ENCODE data around the gene ARF4. TPM values are rescaled to one million over a fixed set of nuclear protein-coding genes. Genes with fewer than 3 reads are reported as not detected.

ARF4 gene
- total RNA-seq, 2 experiments from 2014 or later = 64.9 to 68.9 TPM

DNA sequence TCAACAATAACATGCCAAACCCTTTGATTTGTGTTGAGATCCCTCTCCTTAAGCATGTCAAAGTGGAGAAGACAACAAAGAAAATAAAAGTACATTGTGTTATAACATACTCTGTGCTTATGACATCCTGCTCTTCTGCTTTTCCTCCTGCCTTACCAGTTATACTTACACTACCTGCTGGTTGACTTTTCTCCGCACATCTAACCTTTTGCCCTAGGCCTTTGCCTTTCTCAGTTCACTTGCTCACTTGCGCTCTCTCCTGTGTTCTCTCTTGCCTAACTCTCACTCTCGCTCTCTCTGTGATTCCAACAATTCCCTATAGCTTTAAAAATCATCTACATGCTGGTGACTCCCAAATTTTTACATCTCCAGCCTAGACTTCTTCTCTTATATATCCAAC lies 58.7 kb downstream of the ARF4 start:
- Mint-ChIP-seq H3K9me3 (no peaks in the 10 kb centered on the region), H3K27me3 (no peaks in the 10 kb centered on the region), H3K36me3 (ENCODE audit: low read depth) (no peaks in the 10 kb centered on the region), H3K4me1 (no peaks in the 10 kb centered on the region), H3K4me3 (no peak overlapping the region), H3K27ac (no peak overlapping the region)
- POLR2A ChIA-PET = interaction anchor here (0.9 kb wide), 1 partner anchor 19 kb away, joined by 3 read pairs; no protein-coding TSS in a partner anchor
- CTCF ChIA-PET = interaction anchor here (0.6 kb wide), 1 partner anchor 55 kb away, joined by 7 read pairs; no protein-coding TSS in a partner anchor
- no peak for DNase-seq

DNA sequence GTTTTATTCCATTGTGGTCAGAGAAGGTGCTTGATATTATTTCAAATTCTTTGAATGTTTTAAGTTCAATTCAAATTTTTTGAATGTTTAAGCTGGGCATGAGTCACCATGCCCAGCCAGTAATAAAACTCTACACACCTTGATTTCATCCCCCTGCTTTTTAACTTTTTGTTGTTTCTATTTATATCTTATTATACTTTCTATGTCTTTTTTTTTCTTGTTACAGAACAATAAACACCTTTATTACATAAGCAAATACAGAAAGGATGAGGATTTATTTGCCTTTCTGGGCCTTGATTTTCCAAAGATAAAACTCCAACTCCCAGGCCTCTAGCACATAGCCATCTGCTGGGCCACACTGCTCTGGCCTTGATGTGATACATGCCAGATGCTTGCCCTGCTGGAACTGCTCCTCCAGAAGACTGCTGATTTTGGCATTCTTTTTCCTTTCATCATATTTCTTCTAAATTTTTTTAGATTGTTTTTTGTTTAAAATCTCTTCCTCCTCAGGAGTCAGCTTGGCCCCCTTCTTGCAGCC lies 67.0 kb downstream of the ARF4 start:
- H3K4me1 Mint-ChIP-seq = no peaks in the 10 kb centered on the region
- peaks cover 3% of the 10 kb centered on the region for H3K27me3 Mint-ChIP-seq
- H3K4me3 Mint-ChIP-seq = no peak overlapping the region
- DNase-seq = no peak
- ChIA-PET CTCF (no interaction called here), POLR2A (interaction anchor here (1.0 kb wide), 1 partner anchor 26 kb away, joined by 4 read pairs; the partner anchor contains the start of gene PDE12)
- H3K27ac Mint-ChIP-seq = no peak overlapping the region
- no peaks in the 10 kb centered on the region for H3K36me3 Mint-ChIP-seq (ENCODE audit: low read depth)
- H3K9me3 Mint-ChIP-seq = no peaks in the 10 kb centered on the region

Other genes starting within 250 kb of the ARF4 start
- gene DNAH12, start 53.0 kb downstream of the ARF4 start, total RNA-seq = under 1 TPM; 0.03 to 0.05 TPM
- gene PDE12, start 41.1 kb downstream of the ARF4 start, total RNA-seq = 10 to 100 TPM; 25.9 to 27.7 TPM
- gene DENND6A, start 95.7 kb upstream of the ARF4 start, total RNA-seq = 10 to 100 TPM; 28.5 to 29.6 TPM
- gene SLMAP, start 159.0 kb upstream of the ARF4 start, total RNA-seq = 10 to 100 TPM; 53.4 to 55.6 TPM

All from activated CD4-positive, alpha-beta memory T cell treated with anti-CD3 and anti-CD28 coated beads, Interleukin-2, amount 10 ng/mL, durations not matched to agents 7 days and 5 days (primary cell).